ENCODE measurements around the gene ATP2A3.

DNA sequence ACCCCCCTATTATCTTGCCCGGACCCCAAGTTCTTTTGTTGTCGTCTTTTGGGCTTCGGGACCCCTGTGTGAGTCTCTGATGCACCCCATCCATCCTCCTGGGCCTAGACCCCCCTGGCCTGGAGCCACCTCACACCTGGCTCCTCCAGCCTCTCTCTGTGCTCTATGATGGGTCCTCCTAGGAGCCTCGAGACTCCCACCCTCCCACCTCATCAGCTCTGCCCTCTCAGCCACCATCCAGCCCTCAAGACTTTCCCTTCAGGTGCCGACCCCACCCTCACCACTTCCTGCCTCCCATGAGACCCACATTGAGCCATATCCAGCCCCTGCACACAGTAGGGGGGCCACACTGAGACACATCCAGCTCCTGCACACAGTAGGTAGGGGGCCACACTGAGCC is 8.7 kb upstream of the ATP2A3 start:
- TF ChIP-seq, protein P1, sequence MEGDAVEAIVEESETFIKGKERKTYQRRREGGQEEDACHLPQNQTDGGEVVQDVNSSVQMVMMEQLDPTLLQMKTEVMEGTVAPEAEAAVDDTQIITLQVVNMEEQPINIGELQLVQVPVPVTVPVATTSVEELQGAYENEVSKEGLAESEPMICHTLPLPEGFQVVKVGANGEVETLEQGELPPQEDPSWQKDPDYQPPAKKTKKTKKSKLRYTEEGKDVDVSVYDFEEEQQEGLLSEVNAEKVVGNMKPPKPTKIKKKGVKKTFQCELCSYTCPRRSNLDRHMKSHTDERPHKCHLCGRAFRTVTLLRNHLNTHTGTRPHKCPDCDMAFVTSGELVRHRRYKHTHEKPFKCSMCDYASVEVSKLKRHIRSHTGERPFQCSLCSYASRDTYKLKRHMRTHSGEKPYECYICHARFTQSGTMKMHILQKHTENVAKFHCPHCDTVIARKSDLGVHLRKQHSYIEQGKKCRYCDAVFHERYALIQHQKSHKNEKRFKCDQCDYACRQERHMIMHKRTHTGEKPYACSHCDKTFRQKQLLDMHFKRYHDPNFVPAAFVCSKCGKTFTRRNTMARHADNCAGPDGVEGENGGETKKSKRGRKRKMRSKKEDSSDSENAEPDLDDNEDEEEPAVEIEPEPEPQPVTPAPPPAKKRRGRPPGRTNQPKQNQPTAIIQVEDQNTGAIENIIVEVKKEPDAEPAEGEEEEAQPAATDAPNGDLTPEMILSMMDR (IDR thresholded peaks at IDR 0.05), result no peak
- no peak for TF ChIP-seq POLR2A (IDR thresholded peaks at IDR 0.05)
